ENCODE measurements around the gene ATP6V1D.
"Not testable (repeated sequence)": the region's sequence is repeated elsewhere in the genome, so short reads cannot be mapped to it uniquely, and the experiment has no call there.

DNA sequence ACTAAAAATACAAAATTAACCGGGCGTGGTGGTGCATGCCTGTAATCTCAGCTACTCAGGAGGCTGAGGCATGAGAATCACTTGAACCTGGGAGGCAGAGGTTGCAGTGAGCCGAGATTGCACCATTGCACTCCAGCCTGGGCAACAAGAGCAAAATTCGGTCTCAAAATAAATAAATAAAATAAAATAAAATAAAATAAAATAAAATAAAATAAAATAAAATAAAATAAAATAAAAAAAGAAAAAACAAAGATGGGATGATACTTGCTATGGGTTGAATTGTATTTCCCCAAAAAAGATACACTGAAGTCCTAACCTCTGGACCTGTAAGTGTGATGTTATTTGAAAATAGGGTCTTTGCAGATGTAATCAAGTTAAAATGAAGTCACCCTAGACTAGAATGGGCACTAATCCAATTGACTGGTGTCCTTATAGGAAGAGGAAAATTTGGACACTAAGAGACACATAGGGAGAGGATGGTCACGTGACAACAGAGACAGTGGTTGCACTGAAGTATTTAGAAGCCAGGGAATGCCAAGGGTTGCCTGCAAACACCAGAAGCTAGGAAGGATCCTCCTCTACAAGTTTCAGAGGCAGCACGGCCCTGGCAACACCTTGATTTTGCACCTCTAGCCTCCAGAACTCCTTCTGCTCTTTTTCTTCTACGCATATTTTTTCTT is 48.7 kb upstream of the ATP6V1D start:
- TF ChIP-seq BHLHE40 (IDR thresholded peaks at IDR 0.05; ENCODE audit: borderline replicate concordance); LEF1 (IDR thresholded peaks at IDR 0.05; ENCODE audit: borderline replicate concordance); FOXK2 (IDR thresholded peaks at IDR 0.05); SP1 (IDR thresholded peaks at IDR 0.05); L3MBTL2 (conservative IDR thresholded peaks at IDR 0.05); ELF4 (IDR thresholded peaks at IDR 0.05); FOXA1 (IDR thresholded peaks at IDR 0.05); FOXM1 (IDR thresholded peaks at IDR 0.05; ENCODE audit: borderline replicate concordance): not testable (repeated sequence)
